Epithelial cell of esophagus (primary cell): Measurements from ENCODE around the gene FITM1.

Source experiments
- DNase-seq: peaks from one replicate; pipeline ENCODE4 v3.0.0; 2010; ENCODE audit warnings: low read depth
- H3K4me3 ChIP-seq: 2 replicates; pipeline ENCODE4 v1.5.1; 2011; ENCODE audit warnings: mild to moderate bottlenecking, low read length, control low read depth
- TF ChIP-seq, protein P1 (sequence below): IDR thresholded peaks from 2 replicates; pipeline ENCODE4 v1.5.1; 2011; ENCODE audit warnings: low read depth, mild to moderate bottlenecking, low read length, control low read depth, inconsistent platforms; ENCODE audit not compliant: insufficient read depth; ENCODE audit errors: missing control alignments

The FITM1 gene

DNA sequence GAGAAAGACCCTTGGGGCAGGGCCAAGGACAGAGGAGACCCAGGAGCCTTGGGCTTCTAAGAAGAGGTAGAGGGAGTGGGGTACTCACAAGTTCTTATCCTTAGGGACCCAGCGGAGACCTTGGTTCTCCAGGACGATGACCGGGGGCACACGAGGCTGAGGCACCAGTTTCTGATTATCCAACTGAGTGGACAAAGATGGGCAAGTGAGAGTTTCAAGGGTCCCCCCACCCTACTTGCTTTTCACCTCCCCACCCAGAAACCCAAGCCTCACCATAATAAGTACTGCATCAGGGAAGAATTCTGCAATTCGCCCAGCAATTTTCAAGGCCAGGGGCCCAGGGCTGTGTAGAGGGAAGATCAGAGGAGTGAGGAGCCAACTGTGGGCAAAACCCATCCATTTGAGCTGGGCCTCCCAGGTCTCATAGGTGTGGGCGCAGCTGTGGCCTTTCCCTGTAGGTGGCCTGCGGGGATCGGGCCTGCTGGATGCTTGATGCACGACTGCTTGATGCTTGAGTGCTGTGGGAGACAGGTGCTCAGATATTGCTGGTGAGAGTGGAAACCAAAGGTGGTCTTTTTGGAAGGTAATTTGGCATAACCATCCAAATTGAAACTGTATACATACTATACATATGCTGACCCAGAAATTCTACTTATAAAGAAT lies 8.9 kb downstream of the FITM1 start:
- TF ChIP-seq, protein P1, sequence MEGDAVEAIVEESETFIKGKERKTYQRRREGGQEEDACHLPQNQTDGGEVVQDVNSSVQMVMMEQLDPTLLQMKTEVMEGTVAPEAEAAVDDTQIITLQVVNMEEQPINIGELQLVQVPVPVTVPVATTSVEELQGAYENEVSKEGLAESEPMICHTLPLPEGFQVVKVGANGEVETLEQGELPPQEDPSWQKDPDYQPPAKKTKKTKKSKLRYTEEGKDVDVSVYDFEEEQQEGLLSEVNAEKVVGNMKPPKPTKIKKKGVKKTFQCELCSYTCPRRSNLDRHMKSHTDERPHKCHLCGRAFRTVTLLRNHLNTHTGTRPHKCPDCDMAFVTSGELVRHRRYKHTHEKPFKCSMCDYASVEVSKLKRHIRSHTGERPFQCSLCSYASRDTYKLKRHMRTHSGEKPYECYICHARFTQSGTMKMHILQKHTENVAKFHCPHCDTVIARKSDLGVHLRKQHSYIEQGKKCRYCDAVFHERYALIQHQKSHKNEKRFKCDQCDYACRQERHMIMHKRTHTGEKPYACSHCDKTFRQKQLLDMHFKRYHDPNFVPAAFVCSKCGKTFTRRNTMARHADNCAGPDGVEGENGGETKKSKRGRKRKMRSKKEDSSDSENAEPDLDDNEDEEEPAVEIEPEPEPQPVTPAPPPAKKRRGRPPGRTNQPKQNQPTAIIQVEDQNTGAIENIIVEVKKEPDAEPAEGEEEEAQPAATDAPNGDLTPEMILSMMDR, result no peak
- DNase-seq, result no peak
- peak overlapping the region; percentile 1 for H3K4me3 ChIP-seq

DNA sequence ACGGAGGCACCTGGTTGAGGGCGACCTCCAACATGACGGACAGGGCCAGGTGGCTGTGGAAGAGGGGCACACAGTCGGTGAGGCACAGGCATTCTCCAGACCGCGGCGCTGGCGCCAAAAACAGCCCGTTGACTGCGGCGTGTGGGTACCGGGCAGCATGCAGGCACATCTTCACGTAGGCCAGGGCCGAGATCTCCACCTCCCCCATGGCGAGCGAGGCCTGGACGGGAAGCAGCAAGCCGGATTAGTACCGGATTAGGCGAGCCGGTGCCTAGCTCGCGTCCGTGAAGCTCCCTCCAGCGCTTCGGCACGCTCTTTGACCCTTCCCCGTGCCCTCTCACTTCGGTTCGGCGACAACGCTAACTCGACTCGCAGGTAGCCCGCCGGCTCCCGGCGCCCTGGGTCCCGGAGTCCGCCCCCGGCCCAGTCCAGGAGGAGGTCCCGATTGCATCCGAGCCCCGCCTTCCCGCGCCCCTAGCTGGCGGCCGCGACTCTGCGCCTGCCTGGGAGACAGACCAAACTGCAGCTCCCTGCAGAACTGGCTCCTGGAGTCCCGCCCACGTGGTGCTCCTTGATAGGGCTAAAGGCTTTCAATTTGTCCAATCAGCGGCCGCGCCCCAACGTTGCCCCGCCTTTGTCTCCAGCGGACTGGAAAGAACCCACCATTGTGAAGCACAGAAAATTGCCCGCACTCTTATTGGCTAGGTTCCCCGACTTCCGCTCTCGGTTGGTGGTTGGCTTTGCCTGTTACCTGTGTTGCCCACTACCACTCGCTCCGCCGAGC lies 10.8 kb downstream of the FITM1 start, which contains the start of gene EMC9:
TSS of gene EMC9 (minus strand) at position 495 of the 784 bp plus-strand sequence. CDS start at position 208, 287 bp downstream.
- TF ChIP-seq, protein P1, result peak; percentile 43
- H3K4me3 ChIP-seq, result peak within 1 kb of the TSS; percentile 91
- peak; percentile 100 for DNase-seq

DNA sequence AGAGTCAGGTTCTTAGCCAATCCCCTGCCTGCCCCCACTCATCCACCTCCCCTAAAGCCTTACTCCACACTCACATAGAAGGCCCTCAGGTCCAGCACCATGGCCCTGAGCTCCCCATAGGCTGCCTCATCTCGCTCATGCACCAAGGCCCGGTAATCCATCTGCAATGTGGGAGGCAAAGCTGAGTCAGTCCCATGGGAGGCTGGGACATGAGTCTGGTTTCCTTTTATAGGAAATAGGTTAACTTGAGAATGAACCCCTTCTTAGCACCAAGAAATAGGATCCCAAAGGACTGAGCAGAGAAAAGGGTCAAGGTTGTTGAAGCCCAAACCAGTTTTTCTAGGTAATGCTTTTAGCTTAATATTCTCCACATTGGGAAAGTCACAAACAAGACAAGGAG lies 13.1 kb downstream of the FITM1 start:
- TF ChIP-seq, protein P1, result no peak
- no peak overlapping the region for H3K4me3 ChIP-seq
- DNase-seq, result no peak

DNA sequence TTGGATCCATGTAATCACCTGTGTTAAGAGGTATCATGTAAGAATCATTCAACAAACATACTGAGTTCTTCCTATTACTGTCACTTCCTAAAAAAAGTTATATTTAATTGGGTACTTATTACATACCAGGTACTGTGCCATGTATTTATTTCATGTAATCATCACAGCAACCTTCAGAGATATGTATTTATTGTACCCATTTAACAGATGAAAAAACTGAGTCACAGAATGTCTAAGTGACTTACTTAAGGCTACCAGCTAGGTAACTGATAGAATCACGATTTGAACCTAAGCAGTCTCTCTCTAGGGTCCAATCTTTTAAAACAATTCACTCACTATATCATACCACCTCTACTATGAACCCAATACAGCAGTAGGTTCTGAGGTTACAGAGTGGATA lies 14.0 kb downstream of the FITM1 start:
- no peak overlapping the region for H3K4me3 ChIP-seq
- DNase-seq, result no peak
- TF ChIP-seq, protein P1, result no peak

DNA sequence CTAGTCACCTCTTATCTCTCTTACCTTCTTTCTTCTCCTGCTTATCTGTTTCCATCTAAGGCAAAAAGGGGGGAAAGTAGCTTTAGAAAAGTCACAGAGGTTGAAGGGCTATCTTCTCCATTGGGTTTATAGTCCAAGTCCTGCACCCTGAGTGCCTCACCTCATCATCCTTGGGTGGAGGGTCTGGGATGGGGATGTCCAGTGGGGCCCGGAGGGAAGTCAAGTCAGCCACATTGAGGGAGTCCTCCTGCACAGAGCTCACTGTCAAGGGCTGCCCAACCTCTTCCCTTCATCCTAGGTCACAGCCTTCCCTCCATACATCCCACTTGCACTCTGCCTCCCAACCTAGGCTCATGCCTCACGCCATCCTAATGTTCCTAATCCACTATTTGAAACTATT lies 14.8 kb downstream of the FITM1 start:
- TF ChIP-seq, protein P1, result no peak
- H3K4me3 ChIP-seq, result no peak overlapping the region
- DNase-seq, result no peak

DNA sequence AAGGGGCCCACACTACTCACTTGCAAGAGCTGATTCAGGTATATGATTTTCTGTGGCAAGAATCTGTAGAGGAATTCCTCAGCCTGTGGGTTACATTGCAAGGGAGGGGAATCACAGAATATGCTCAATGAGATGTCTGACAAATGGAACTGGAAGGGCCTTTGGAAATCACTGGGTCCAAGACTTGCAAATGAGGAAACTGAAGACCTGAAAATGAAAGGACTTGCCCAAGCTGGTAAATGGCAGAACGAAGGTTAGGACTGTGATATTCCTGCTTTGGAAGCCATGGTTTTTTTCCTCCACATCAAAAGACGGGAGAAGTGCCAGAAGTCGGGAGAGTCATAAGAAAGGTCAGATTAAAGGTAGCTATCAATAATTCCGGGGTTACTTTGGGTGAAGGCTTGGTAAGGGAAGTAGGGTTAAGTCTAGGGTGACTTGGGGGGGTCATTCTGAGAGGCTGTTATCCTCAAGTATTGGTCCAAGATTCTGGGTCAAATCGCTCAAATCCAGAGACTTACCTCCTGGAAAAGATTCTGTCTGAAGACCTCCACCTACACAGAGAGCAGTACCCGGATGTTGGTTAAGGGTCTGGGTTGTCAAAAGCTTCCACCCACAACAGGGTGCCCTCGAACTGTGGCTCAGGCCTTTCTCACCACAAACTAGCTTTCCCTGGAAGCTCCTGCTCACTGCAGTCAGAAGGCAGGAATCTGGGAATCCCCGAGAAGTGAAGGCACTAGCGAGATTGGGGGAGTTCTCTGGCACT lies 15.4 kb downstream of the FITM1 start:
- TF ChIP-seq, protein P1, result no peak
- H3K4me3 ChIP-seq, result peak overlapping the region; percentile 87
- no peak for DNase-seq
